ENCODE results near the gene SRP68. TPM values are rescaled to one million over a fixed set of nuclear protein-coding genes. Genes with fewer than 3 reads are reported as not detected.

The SRP68 gene
- total RNA-seq, 1 donor from 2014 or later = 74.3 TPM

DNA sequence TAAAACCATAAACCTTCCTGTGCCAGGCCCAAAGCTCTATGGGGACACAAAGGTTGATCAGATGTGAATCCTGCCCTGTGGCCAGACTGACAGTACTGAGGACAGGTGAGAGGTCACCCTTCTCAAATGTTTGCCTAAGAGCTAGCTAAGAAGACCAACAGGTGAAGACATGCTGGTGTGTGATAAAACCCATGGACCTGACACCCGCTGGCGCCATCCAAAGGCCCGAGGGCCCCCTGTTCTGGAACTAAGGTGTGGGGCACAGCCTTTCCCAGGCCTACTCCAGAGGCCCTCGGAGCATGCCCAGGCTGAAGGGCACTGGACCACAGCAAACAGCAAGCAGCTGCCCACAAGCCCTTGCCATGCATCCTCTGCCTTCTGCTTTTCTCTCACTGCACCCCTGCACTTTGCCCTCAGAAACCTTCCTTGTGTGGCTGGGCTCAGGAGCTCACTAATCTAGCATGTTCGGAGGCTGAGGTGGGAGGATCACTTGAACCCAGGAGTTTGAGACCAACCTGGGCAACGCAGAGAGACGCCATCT is 76.9 kb downstream of the SRP68 start:
- Histone ChIP-seq H3K27ac (ENCODE audit: low read depth, low read length) (no peak overlapping the region), H3K9me3 (ENCODE audit: insufficient read depth, low read depth, low read length) (no peaks in the 10 kb centered on the region)
- H3K36me3 Mint-ChIP-seq (ENCODE audit: low read depth, unreplicated experiment) = peaks cover 11% of the 10 kb centered on the region

DNA sequence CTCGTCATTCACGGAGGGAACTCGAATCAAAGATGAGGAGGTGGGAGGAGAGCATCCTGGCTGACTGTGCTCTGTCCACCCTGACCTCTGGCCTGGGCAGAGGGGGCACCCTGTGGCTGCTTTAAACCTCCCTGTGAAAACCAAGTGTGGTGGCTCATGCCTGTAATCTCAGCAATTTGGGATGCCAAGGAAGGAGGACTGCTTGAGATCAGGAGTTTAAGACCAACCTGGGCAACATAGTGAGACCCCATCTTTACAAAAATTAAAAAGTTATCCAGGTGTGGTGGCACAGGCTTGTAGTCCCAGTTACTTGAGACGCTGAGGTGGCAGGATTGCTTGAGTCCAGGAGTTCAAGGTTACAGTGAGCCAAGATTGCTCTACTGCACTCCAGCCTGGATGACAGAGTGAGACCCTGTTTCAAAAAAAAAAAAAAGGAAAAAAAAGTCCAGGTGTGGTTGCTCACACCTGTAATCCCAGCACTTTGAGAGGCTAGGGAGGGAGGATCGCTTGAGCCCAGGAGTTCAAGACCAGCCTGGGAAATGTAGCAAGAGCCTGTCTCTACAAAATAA is 77.4 kb downstream of the SRP68 start:
- TF ChIP-seq CTCF (IDR thresholded peaks at IDR 0.05; ENCODE audit: insufficient read depth, low read depth, low read length) (no peak), EZH2 (IDR thresholded peaks at IDR 0.05; ENCODE audit: insufficient read depth, low read length) (no peak)
- no peak overlapping the region for H3K4me2 ChIP-seq (ENCODE audit: low read length)
- Mint-ChIP-seq H3K9me3 (ENCODE audit: unreplicated experiment) (no peaks in the 10 kb centered on the region), H3K4me1 (ENCODE audit: low read depth, unreplicated experiment) (peaks cover 10% of the 10 kb centered on the region), H3K36me3 (ENCODE audit: low read depth, unreplicated experiment) (peaks cover 10% of the 10 kb centered on the region), H3K4me3 (ENCODE audit: unreplicated experiment) (no peak overlapping the region), H3K27ac (ENCODE audit: unreplicated experiment) (no peak overlapping the region), H3K27me3 (ENCODE audit: low read depth, unreplicated experiment) (no peaks in the 10 kb centered on the region)
- H3K9me3 ChIP-seq (ENCODE audit: insufficient read depth, low read depth, low read length) = no peaks in the 10 kb centered on the region
- H3K4me3 ChIP-seq (ENCODE audit: insufficient read depth, low read depth, low read length) = no peak overlapping the region
- DNase-seq (ENCODE audit: low read depth) = no peak
- FAIRE-seq = no peak
- H2AFZ ChIP-seq (ENCODE audit: low read depth, low read length) = no peak overlapping the region
- no peak overlapping the region for H3K9ac ChIP-seq (ENCODE audit: low read length)
- H4K20me1 ChIP-seq (ENCODE audit: insufficient read depth, low read length) = no peaks in the 10 kb centered on the region
- H3K4me1 ChIP-seq (ENCODE audit: insufficient read depth, low read length) = peaks cover 12% of the 10 kb centered on the region
- H3K27me3 ChIP-seq (ENCODE audit: insufficient read depth, low read length) = no peaks in the 10 kb centered on the region
- H3K27ac ChIP-seq (ENCODE audit: low read depth, low read length) = no peak overlapping the region
- no peaks in the 10 kb centered on the region for H3K79me2 ChIP-seq (ENCODE audit: insufficient read depth, low read length)
- H3K36me3 ChIP-seq (ENCODE audit: insufficient read depth, low read length) = peaks cover 2% of the 10 kb centered on the region

More for the DNA sequence above, 76.9 kb downstream of the SRP68 start:
- no peak overlapping the region for H3K4me3 Mint-ChIP-seq (ENCODE audit: unreplicated experiment)
- H3K27me3 ChIP-seq (ENCODE audit: insufficient read depth, low read length) = no peaks in the 10 kb centered on the region
- no peaks in the 10 kb centered on the region for H3K27me3 Mint-ChIP-seq (ENCODE audit: low read depth, unreplicated experiment)
- H3K4me1 Mint-ChIP-seq (ENCODE audit: low read depth, unreplicated experiment) = peaks cover 10% of the 10 kb centered on the region
- no peaks in the 10 kb centered on the region for H3K79me2 ChIP-seq (ENCODE audit: insufficient read depth, low read length)
- H3K27ac Mint-ChIP-seq (ENCODE audit: unreplicated experiment) = no peak overlapping the region
- TF ChIP-seq EZH2 (IDR thresholded peaks at IDR 0.05; ENCODE audit: insufficient read depth, low read length) = no peak
- TF ChIP-seq CTCF (IDR thresholded peaks at IDR 0.05; ENCODE audit: insufficient read depth, low read depth, low read length) = no peak
- no peak overlapping the region for H2AFZ ChIP-seq (ENCODE audit: low read depth, low read length)
- no peak overlapping the region for H3K9ac ChIP-seq (ENCODE audit: low read length)
- H3K36me3 ChIP-seq (ENCODE audit: insufficient read depth, low read length) = peaks cover 2% of the 10 kb centered on the region
- DNase-seq (ENCODE audit: low read depth) (no peak), FAIRE-seq (no peak)
- H4K20me1 ChIP-seq (ENCODE audit: insufficient read depth, low read length) = no peaks in the 10 kb centered on the region
- peaks cover 12% of the 10 kb centered on the region for H3K4me1 ChIP-seq (ENCODE audit: insufficient read depth, low read length)
- H3K4me3 ChIP-seq (ENCODE audit: insufficient read depth, low read depth, low read length) = no peak overlapping the region
- H3K4me2 ChIP-seq (ENCODE audit: low read length) = no peak overlapping the region
- no peaks in the 10 kb centered on the region for H3K9me3 Mint-ChIP-seq (ENCODE audit: unreplicated experiment)

GRCh38 chr17:75991396-75991795 is 80.9 kb downstream of the SRP68 start:
- TF ChIP-seq EZH2 (IDR thresholded peaks at IDR 0.05; ENCODE audit: insufficient read depth, low read length) (no peak), CTCF (IDR thresholded peaks at IDR 0.05; ENCODE audit: insufficient read depth, low read depth, low read length) (no peak)
- H3K4me1 ChIP-seq (ENCODE audit: insufficient read depth, low read length) = peaks cover under 1% of the 10 kb centered on the region
- H3K36me3 ChIP-seq (ENCODE audit: insufficient read depth, low read length) = peaks cover 2% of the 10 kb centered on the region
- Mint-ChIP-seq H3K4me1 (ENCODE audit: low read depth, unreplicated experiment) (no peaks in the 10 kb centered on the region), H3K36me3 (ENCODE audit: low read depth, unreplicated experiment) (peaks cover 11% of the 10 kb centered on the region), H3K27me3 (ENCODE audit: low read depth, unreplicated experiment) (no peaks in the 10 kb centered on the region), H3K4me3 (ENCODE audit: unreplicated experiment) (no peak overlapping the region), H3K9me3 (ENCODE audit: unreplicated experiment) (no peaks in the 10 kb centered on the region), H3K27ac (ENCODE audit: unreplicated experiment) (no peak overlapping the region)
- DNase-seq (ENCODE audit: low read depth) (no peak), FAIRE-seq (no peak)
- H2AFZ ChIP-seq (ENCODE audit: low read depth, low read length) = no peak overlapping the region
- no peak overlapping the region for H3K27ac ChIP-seq (ENCODE audit: low read depth, low read length)
- no peaks in the 10 kb centered on the region for H4K20me1 ChIP-seq (ENCODE audit: insufficient read depth, low read length)
- H3K4me2 ChIP-seq (ENCODE audit: low read length) = no peak overlapping the region
- no peak overlapping the region for H3K4me3 ChIP-seq (ENCODE audit: insufficient read depth, low read depth, low read length)
- no peaks in the 10 kb centered on the region for H3K9me3 ChIP-seq (ENCODE audit: insufficient read depth, low read depth, low read length)
- H3K27me3 ChIP-seq (ENCODE audit: insufficient read depth, low read length) = no peaks in the 10 kb centered on the region
- H3K79me2 ChIP-seq (ENCODE audit: insufficient read depth, low read length) = no peaks in the 10 kb centered on the region
- no peak overlapping the region for H3K9ac ChIP-seq (ENCODE audit: low read length)

Data from astrocyte (in vitro differentiated cells and primary cell).